Measurements from ENCODE around the gene DLX3.

DLX3 gene

GRCh38 chr17:49963309-49963625, 31.8 kb downstream of the DLX3 start:
- Histone ChIP-seq H3K9ac (ENCODE audit: low read length) (no peak overlapping the region), H3F3A (ENCODE audit: insufficient read depth) (0 out of 2 replicates have a peak, but pooled peaks cover 3% of the 10 kb centered on the region), H3K9me2 (replicated peaks; ENCODE audit: insufficient read depth, low read length) (no peaks in the 10 kb centered on the region), H3K36me3 (ENCODE audit: low read length) (no peaks in the 10 kb centered on the region), H4K20me1 (ENCODE audit: low read depth, low read length) (no peaks in the 10 kb centered on the region), H3K4me2 (ENCODE audit: low read depth, low read length, poor library complexity, severe bottlenecking) (no peak overlapping the region), H3K9me3 (ENCODE audit: insufficient read depth, low read length) (no peaks in the 10 kb centered on the region), H2AFZ (ENCODE audit: low read depth, low read length, severe bottlenecking) (no peak overlapping the region), H3K4me3 (ENCODE audit: insufficient read depth, low read length, poor library complexity, severe bottlenecking) (no peak overlapping the region), H3K27ac (ENCODE audit: low read depth, low read length) (no peak overlapping the region), H3K79me2 (ENCODE audit: insufficient read depth, low read length) (no peaks in the 10 kb centered on the region), H3K27me3 (ENCODE audit: low read length) (no peaks in the 10 kb centered on the region)
- TF ChIP-seq, protein P1, sequence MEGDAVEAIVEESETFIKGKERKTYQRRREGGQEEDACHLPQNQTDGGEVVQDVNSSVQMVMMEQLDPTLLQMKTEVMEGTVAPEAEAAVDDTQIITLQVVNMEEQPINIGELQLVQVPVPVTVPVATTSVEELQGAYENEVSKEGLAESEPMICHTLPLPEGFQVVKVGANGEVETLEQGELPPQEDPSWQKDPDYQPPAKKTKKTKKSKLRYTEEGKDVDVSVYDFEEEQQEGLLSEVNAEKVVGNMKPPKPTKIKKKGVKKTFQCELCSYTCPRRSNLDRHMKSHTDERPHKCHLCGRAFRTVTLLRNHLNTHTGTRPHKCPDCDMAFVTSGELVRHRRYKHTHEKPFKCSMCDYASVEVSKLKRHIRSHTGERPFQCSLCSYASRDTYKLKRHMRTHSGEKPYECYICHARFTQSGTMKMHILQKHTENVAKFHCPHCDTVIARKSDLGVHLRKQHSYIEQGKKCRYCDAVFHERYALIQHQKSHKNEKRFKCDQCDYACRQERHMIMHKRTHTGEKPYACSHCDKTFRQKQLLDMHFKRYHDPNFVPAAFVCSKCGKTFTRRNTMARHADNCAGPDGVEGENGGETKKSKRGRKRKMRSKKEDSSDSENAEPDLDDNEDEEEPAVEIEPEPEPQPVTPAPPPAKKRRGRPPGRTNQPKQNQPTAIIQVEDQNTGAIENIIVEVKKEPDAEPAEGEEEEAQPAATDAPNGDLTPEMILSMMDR (IDR thresholded peaks at IDR 0.05; ENCODE audit: insufficient read depth, low read length, poor library complexity, severe bottlenecking) = no peak
- no peak for TF ChIP-seq EZH2phosphoT487 (conservative IDR thresholded peaks at IDR 0.05; ENCODE audit: low read length)

- Histone ChIP-seq H3K4me2 (ENCODE audit: low read depth, low read length, poor library complexity, severe bottlenecking) (no peak overlapping the region), H3K27me3 (ENCODE audit: low read length) (no peaks in the 10 kb centered on the region), H4K20me1 (ENCODE audit: low read depth, low read length) (no peaks in the 10 kb centered on the region), H3K27ac (ENCODE audit: low read depth, low read length) (no peak overlapping the region), H3K4me3 (ENCODE audit: insufficient read depth, low read length, poor library complexity, severe bottlenecking) (no peak overlapping the region), H3K9ac (ENCODE audit: low read length) (no peak overlapping the region), H3F3A (ENCODE audit: insufficient read depth) (0 out of 2 replicates have a peak, but pooled peaks cover under 1% of the 10 kb centered on the region), H2AFZ (ENCODE audit: low read depth, low read length, severe bottlenecking) (no peak overlapping the region), H3K36me3 (ENCODE audit: low read length) (no peaks in the 10 kb centered on the region), H3K9me2 (replicated peaks; ENCODE audit: insufficient read depth, low read length) (no peaks in the 10 kb centered on the region), H3K9me3 (ENCODE audit: insufficient read depth, low read length) (no peaks in the 10 kb centered on the region), H3K79me2 (ENCODE audit: insufficient read depth, low read length) (no peaks in the 10 kb centered on the region)
- TF ChIP-seq, protein P1 (IDR thresholded peaks at IDR 0.05; ENCODE audit: insufficient read depth, low read length, poor library complexity, severe bottlenecking) = no peak
- TF ChIP-seq EZH2phosphoT487 (conservative IDR thresholded peaks at IDR 0.05; ENCODE audit: low read length) = no peak
Measured at GRCh38 chr17:49962599-49963308, 32.3 kb downstream of the DLX3 start.

DNA sequence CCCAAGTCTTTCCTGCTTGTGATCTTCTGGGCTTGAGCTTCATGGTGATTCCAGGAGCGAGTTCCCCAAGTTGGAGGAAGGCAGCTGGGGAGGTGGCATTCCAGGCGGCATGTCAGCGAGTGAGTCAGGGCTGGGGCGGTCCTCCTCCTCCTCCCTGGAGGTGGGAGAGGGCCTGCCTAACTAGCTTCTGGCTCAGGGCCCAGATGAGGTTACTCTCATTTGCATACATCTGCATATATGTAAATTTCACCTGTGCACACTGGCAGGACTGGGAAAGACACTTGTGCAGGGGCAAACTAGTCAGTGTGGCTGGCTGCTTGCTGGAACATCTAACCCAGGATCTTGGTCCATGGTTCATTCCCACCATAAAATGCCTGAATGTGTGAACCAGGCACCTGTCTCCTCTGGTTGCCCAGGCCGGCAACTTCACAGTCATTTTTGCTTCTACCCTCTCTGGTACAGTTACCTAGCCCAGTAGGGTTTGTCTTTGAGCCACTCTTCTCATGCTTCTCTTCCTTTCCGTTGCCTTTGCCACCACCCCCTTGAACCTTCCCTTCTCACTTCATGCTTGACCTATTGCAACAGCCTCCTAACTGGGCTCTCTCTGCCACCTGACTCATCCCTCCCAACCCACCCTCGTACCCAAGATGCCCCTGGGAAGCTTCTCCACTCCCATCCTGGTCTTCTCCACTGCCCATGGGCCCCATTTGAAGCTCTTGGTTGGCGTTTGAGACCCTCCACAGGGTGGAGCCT, 35.7 kb downstream of the DLX3 start:
- H3K9me2 ChIP-seq (replicated peaks; ENCODE audit: insufficient read depth, low read length) = no peaks in the 10 kb centered on the region
- no peaks in the 10 kb centered on the region for H3K27me3 ChIP-seq (ENCODE audit: low read length)
- no peak overlapping the region for H2AFZ ChIP-seq (ENCODE audit: low read depth, low read length, severe bottlenecking)
- TF ChIP-seq EZH2phosphoT487 (conservative IDR thresholded peaks at IDR 0.05; ENCODE audit: low read length) = no peak
- TF ChIP-seq, protein P1 (IDR thresholded peaks at IDR 0.05; ENCODE audit: insufficient read depth, low read length, poor library complexity, severe bottlenecking) = no peak
- no peaks in the 10 kb centered on the region for H3K79me2 ChIP-seq (ENCODE audit: insufficient read depth, low read length)
- H3K27ac ChIP-seq (ENCODE audit: low read depth, low read length) = no peak overlapping the region
- no peaks in the 10 kb centered on the region for H3K9me3 ChIP-seq (ENCODE audit: insufficient read depth, low read length)
- no peaks in the 10 kb centered on the region for H4K20me1 ChIP-seq (ENCODE audit: low read depth, low read length)
- H3K4me2 ChIP-seq (ENCODE audit: low read depth, low read length, poor library complexity, severe bottlenecking) = no peak overlapping the region
- H3F3A ChIP-seq (ENCODE audit: insufficient read depth) = no peaks in the 10 kb centered on the region
- no peak overlapping the region for H3K4me3 ChIP-seq (ENCODE audit: insufficient read depth, low read length, poor library complexity, severe bottlenecking)
- no peak overlapping the region for H3K9ac ChIP-seq (ENCODE audit: low read length)
- H3K36me3 ChIP-seq (ENCODE audit: low read length) = no peaks in the 10 kb centered on the region

Measured in SU-DHL-6 (cell line).